Breast epithelium (tissue), 3 donors: ENCODE measurements around the gene CSH2.

ENCODE experiments used
- CTCF ChIP-seq, 3 donors: fragments of 450-650 bp; IDR thresholded peaks; one replicate each; pipeline ENCODE4 v1.5.1; 2016 to 2017; ENCODE audit warnings: antibody characterized with exemption in 3 of 3, mild to moderate bottlenecking in 3 of 3, moderate library complexity in 3 of 3
- POLR2A ChIP-seq: fragments of 450-650 bp; IDR thresholded peaks from one replicate; pipeline ENCODE4 v1.6.1; 2016; ENCODE audit warnings: antibody characterized with exemption, mild to moderate bottlenecking, moderate library complexity
- POLR2AphosphoS5 ChIP-seq, 3 donors: sonication (generic); formaldehyde crosslinking; IDR thresholded peaks; one replicate each; pipeline ENCODE4 v1.6.1; 2017; ENCODE audit warnings: antibody characterized with exemption in 3 of 3

- TF ChIP-seq POLR2AphosphoS5 (IDR thresholded peaks at IDR 0.05) (no peak), CTCF (IDR thresholded peaks at IDR 0.05) (peak; percentile 35 to 63 (median 38)), POLR2A (no peak)
Observed at GRCh38 chr17:63911657-63912100, 38.2 kb upstream of the CSH2 start.
